Activated T-cell treated with anti-CD3 and anti-CD28 coated beads, Interleukin-2, amount 50 U/mL, for 72 hours (primary cell): ENCODE data around the gene LRRC3. TPM values are rescaled to one million over a fixed set of nuclear protein-coding genes. Genes with fewer than 3 reads are reported as not detected.
"Not testable (repeated sequence)": the region's sequence is repeated elsewhere in the genome, so short reads cannot be mapped to it uniquely, and the experiment has no call there.

ENCODE experiments used
- ATAC-seq, 2 donors: fragments of 150-1000 bp; cut with Tn5 transposase; replicated peaks in 1 of 2; 2 replicates each; pipeline ENCODE4 v1.10.0; 2021; ENCODE audit warnings: moderate library complexity in 2 of 2, mild to moderate bottlenecking in 1 of 2
- DNase-seq, 2 donors: peaks; one replicate each; pipeline ENCODE4 v3.0.0; 2021 to 2022; ENCODE audit warnings: mixed read lengths in 1 of 2
- H3K27ac Mint-ChIP-seq: one replicate; pipeline ENCODE4 v1.8.0; 2022; ENCODE audit warnings: mild to moderate bottlenecking, moderate library complexity, mixed read lengths
- H3K27me3 Mint-ChIP-seq: one replicate; pipeline ENCODE4 v1.8.0; 2022; ENCODE audit warnings: low read depth, mixed read lengths
- H3K36me3 Mint-ChIP-seq, 2 donors: one replicate each; pipeline ENCODE4 v1.8.0; 2022; ENCODE audit warnings: mixed read lengths in 2 of 2, mild to moderate bottlenecking in 1 of 2; ENCODE audit not compliant: insufficient read depth in 2 of 2
- H3K4me1 Mint-ChIP-seq: one replicate; pipeline ENCODE4 v1.8.0; 2022; ENCODE audit warnings: low read depth, mixed read lengths
- H3K4me3 Mint-ChIP-seq, 2 donors: one replicate each; pipeline ENCODE4 v1.8.0; 2022; ENCODE audit warnings: mild to moderate bottlenecking in 2 of 2, mixed read lengths in 2 of 2, moderate library complexity in 2 of 2
- H3K9me3 Mint-ChIP-seq, 2 donors: one replicate each; pipeline ENCODE4 v1.8.0; 2022; ENCODE audit warnings: mixed read lengths in 2 of 2
- total RNA-seq, 2 donors: library from RNA; stranded (reverse); gene quantifications; one replicate each; pipeline ENCODE4 v1.2.3, GENCODE V29; 2022

LRRC3 gene
- 1 to 10 TPM; 2.8 to 3.8 TPM for total RNA-seq

GRCh38 chr21:44454747-44455523 lies at the start of gene LRRC3:
Gene LRRC3 (plus strand): TSS chr21:44455510. CDS start chr21:44456645, 1,135 bp downstream.
- Mint-ChIP-seq H3K36me3 (no peaks in the 10 kb centered on the region), H3K9me3 (peaks cover 0 to 1% of the 10 kb centered on the region in 2 donors), H3K27ac (no peak within 1 kb of the TSS), H3K4me3 (peak within 1 kb of the TSS; percentile 85 to 86), H3K4me1 (no peaks in the 10 kb centered on the region), H3K27me3 (peaks cover 38% of the 10 kb centered on the region)
- peak; percentile 77 to 84 for ATAC-seq
- DNase-seq = peak; percentile 87

GRCh38 chr21:44405948-44406872 lies 49.1 kb upstream of the LRRC3 start:
- Mint-ChIP-seq H3K27me3 (no peaks in the 10 kb centered on the region), H3K9me3 (peaks cover 0 to 2% of the 10 kb centered on the region in 2 donors), H3K4me3 (no peak overlapping the region), H3K36me3 (peaks cover 2 to 6% of the 10 kb centered on the region in 2 donors), H3K4me1 (peaks cover 7% of the 10 kb centered on the region), H3K27ac (no peak overlapping the region)
- no peak for DNase-seq
- ATAC-seq = no peak

GRCh38 chr21:44406953-44407352 lies 48.4 kb upstream of the LRRC3 start:
- Mint-ChIP-seq H3K4me1 (peaks cover 7% of the 10 kb centered on the region), H3K27me3 (no peaks in the 10 kb centered on the region), H3K36me3 (peaks cover 2 to 6% of the 10 kb centered on the region in 2 donors), H3K9me3 (peaks cover 0 to 2% of the 10 kb centered on the region in 2 donors), H3K4me3 (no peak overlapping the region), H3K27ac (peak overlapping the region; percentile 81)
- no peak for DNase-seq
- ATAC-seq = peak; percentile 15 to 21

GRCh38 chr21:44407493-44407892 lies 47.8 kb upstream of the LRRC3 start:
- Mint-ChIP-seq H3K4me3 (no peak overlapping the region), H3K36me3 (peaks cover 2 to 6% of the 10 kb centered on the region in 2 donors), H3K9me3 (peaks cover 0 to 2% of the 10 kb centered on the region in 2 donors), H3K27me3 (no peaks in the 10 kb centered on the region), H3K27ac (no peak overlapping the region), H3K4me1 (peaks cover 7% of the 10 kb centered on the region)
- ATAC-seq = peak; percentile 92 to 95
- DNase-seq = peak; percentile 51 to 57

GRCh38 chr21:44408226-44408625 lies 47.1 kb upstream of the LRRC3 start:
- Mint-ChIP-seq H3K4me3 (peak overlapping the region in 1 of 2 donors; percentile 20), H3K27ac (no peak overlapping the region), H3K9me3 (peaks cover 0 to 2% of the 10 kb centered on the region in 2 donors)

GRCh38 chr21:44413566-44414290 lies 41.6 kb upstream of the LRRC3 start:
- Mint-ChIP-seq H3K27me3 (no peaks in the 10 kb centered on the region), H3K9me3 (peaks cover 0 to 2% of the 10 kb centered on the region in 2 donors), H3K36me3 (peaks cover 2 to 4% of the 10 kb centered on the region in 2 donors), H3K4me1 (no peaks in the 10 kb centered on the region), H3K4me3 (no peak overlapping the region), H3K27ac (no peak overlapping the region)
- DNase-seq (no peak), ATAC-seq (no peak)

More at GRCh38 chr21:44408226-44408625, 47.1 kb upstream of the LRRC3 start:
- DNase-seq (no peak), ATAC-seq (no peak)
- Mint-ChIP-seq H3K4me1 (peaks cover 7% of the 10 kb centered on the region), H3K36me3 (peaks cover 2 to 6% of the 10 kb centered on the region in 2 donors), H3K27me3 (no peaks in the 10 kb centered on the region)

- no peaks in the 10 kb centered on the region for H3K27me3 Mint-ChIP-seq
- H3K27ac Mint-ChIP-seq = no peak overlapping the region
- H3K4me3 Mint-ChIP-seq = no peak overlapping the region
- peaks cover 1 to 2% of the 10 kb centered on the region in 2 donors for H3K36me3 Mint-ChIP-seq
- no peak for DNase-seq
- ATAC-seq = no peak
- H3K4me1 Mint-ChIP-seq = no peaks in the 10 kb centered on the region
- H3K9me3 Mint-ChIP-seq = peaks cover 2 to 4% of the 10 kb centered on the region in 2 donors
These were observed 40.8 kb upstream of the LRRC3 start for GRCh38 chr21:44414291-44415072.

- Mint-ChIP-seq H3K4me3 (no peak overlapping the region), H3K4me1 (no peaks in the 10 kb centered on the region), H3K27me3 (no peaks in the 10 kb centered on the region), H3K9me3 (peaks cover 4 to 6% of the 10 kb centered on the region in 2 donors), H3K36me3 (peaks cover 1 to 5% of the 10 kb centered on the region in 2 donors), H3K27ac (no peak overlapping the region)
- no peak for ATAC-seq
- DNase-seq = no peak
These were observed 40.0 kb upstream of the LRRC3 start for GRCh38 chr21:44415073-44416025.

GRCh38 chr21:44416193-44416592 lies 39.1 kb upstream of the LRRC3 start:
- Mint-ChIP-seq H3K4me1 (no peaks in the 10 kb centered on the region), H3K27me3 (no peaks in the 10 kb centered on the region), H3K9me3 (peaks cover 4 to 6% of the 10 kb centered on the region in 2 donors), H3K27ac (no peak overlapping the region), H3K4me3 (no peak overlapping the region), H3K36me3 (peaks cover 1 to 5% of the 10 kb centered on the region in 2 donors)
- ATAC-seq (no peak), DNase-seq (no peak)

GRCh38 chr21:44417621-44418107 lies 37.6 kb upstream of the LRRC3 start:
- not testable (repeated sequence) for H3K36me3 Mint-ChIP-seq, H3K27ac Mint-ChIP-seq

More at GRCh38 chr21:44417621-44418107, 37.6 kb upstream of the LRRC3 start:
- not testable (repeated sequence) for H3K27me3 Mint-ChIP-seq, H3K9me3 Mint-ChIP-seq, DNase-seq, H3K4me1 Mint-ChIP-seq, H3K4me3 Mint-ChIP-seq, ATAC-seq
